CD4-positive, alpha-beta T cell (primary cell): ENCODE measurements around the gene PNPLA1. TPM values are rescaled to one million over a fixed set of nuclear protein-coding genes. Genes with fewer than 3 reads are reported as not detected.

Experiments used
- ATAC-seq: fragments of 200-7000 bp; cut with Tn5 transposase; one replicate; pipeline ENCODE4 v1.10.0; 2022; ENCODE audit warnings: mild to moderate bottlenecking; ENCODE audit not compliant: poor library complexity
- CTCF ChIA-PET: fragments of 350-600 bp; sonication (Branson Sonifier 250); formaldehyde crosslinking; loops from one replicate; lab custom pipeline; 2021; ENCODE audit warnings: antibody characterized with exemption, inconsistent platforms; lab: Charles Lee
- POLR2A ChIA-PET: fragments of 350-600 bp; sonication (Branson Sonifier 250); formaldehyde crosslinking; loops from one replicate; lab custom pipeline; 2021; ENCODE audit warnings: antibody characterized with exemption, inconsistent platforms; lab: Charles Lee
- DNase-seq, 14 experiments: peaks; one replicate each; pipeline ENCODE4 v3.0.0-alpha.2; 2013 to 2020; ENCODE audit warnings: mixed read lengths in 2 of 14
- H3K27ac ChIP-seq, 2 donors: one replicate each; pipeline versions ENCODE4 v1.5.1 to v1.7.0; 2013; ENCODE audit warnings: low read length in 2 of 2, low read depth in 1 of 2, mild to moderate bottlenecking in 1 of 2
- H3K27me3 ChIP-seq, 2 experiments: 1 replicate in 1 of 2; 2 replicates in 1 of 2; pipeline versions ENCODE4 v1.6.1 to v1.7.0; 2013; ENCODE audit warnings: low read length in 2 of 2, control low read depth in 1 of 2, mild to moderate bottlenecking in 1 of 2, moderate library complexity in 1 of 2; ENCODE audit not compliant: insufficient read depth in 2 of 2, control insufficient read depth in 1 of 2
- H3K36me3 ChIP-seq: one replicate; pipeline ENCODE4 v1.6.1; 2013; ENCODE audit warnings: low read length, control low read depth; ENCODE audit not compliant: insufficient read depth
- H3K4me1 ChIP-seq: one replicate; pipeline ENCODE4 v1.6.1; 2013; ENCODE audit warnings: low read length, control low read depth; ENCODE audit not compliant: insufficient read depth
- H3K4me3 ChIP-seq: one replicate; pipeline ENCODE4 v1.5.1; 2013; ENCODE audit warnings: mild to moderate bottlenecking, low read length, moderate library complexity
- H3K9me3 ChIP-seq, 2 experiments: 1 replicate in 1 of 2; 2 replicates in 1 of 2; pipeline versions ENCODE4 v1.6.1 to v1.7.0; 2013; ENCODE audit warnings: low read length in 2 of 2, mild to moderate bottlenecking in 2 of 2, control low read depth in 1 of 2, moderate library complexity in 1 of 2; ENCODE audit not compliant: control insufficient read depth in 1 of 2, insufficient read depth in 1 of 2
- H3K27ac Mint-ChIP-seq: one replicate; pipeline ENCODE4 v1.8.0; 2020; ENCODE audit warnings: mixed read lengths
- H3K27me3 Mint-ChIP-seq: one replicate; pipeline ENCODE4 v1.8.0; 2021; ENCODE audit warnings: mixed read lengths
- H3K36me3 Mint-ChIP-seq: one replicate; pipeline ENCODE4 v1.8.0; 2021; ENCODE audit warnings: low read depth, mixed read lengths
- H3K4me1 Mint-ChIP-seq: one replicate; pipeline ENCODE4 v1.8.0; 2021; ENCODE audit warnings: low read depth, mixed read lengths
- H3K4me3 Mint-ChIP-seq: one replicate; pipeline ENCODE4 v1.8.0; 2020; ENCODE audit warnings: mild to moderate bottlenecking, mixed read lengths
- H3K9me3 Mint-ChIP-seq: one replicate; pipeline ENCODE4 v1.8.0; 2020; ENCODE audit warnings: mixed read lengths
- CTCF ChIP-seq: fragments of 200-600 bp; IDR thresholded peaks from one replicate; pipeline ENCODE4 v1.8.0; 2022; ENCODE audit warnings: antibody characterized with exemption, mild to moderate bottlenecking
- intact Hi-C, 2 experiments: fragments of 100-400 bp; cut with DNase I in 1 of 2; cut with micrococcal nuclease in 1 of 2; formaldehyde crosslinking; loops; one replicate each; pipeline versions ENCODE4 v1.15.1 to v1.9.0; 2023 to 2025; cut with DNase I, micrococcal nuclease
- total RNA-seq, 174 experiments: library from RNA in 2 of 174; stranded (reverse) in 2 of 174; gene quantifications; one replicate each; pipeline ENCODE4 v1.2.3 and lab custom pipeline; 2021 to 2026

Gene PNPLA1
- total RNA-seq, 2 experiments from 2014 or later = 0.17 TPM; not detected in 1

DNA sequence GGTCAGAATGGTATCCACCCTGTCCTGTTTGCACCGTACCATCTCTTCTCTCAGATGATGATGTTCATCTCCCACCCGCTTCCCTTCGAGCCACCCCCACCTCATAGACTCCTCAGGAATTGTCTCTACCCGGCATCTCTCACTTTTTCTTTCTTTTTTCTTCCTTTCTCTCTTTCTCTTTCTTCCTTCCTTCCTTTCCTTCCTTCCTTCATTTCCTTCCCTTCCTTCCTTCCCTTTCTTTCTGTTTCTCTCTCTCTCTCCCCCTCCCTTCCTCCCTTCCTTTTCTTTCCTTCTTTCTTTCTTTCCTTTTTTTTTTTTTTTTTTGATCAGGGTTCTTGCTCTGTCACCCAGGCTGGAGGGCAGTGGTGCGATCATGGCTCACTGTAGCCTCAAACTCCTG, 27.7 kb upstream of the PNPLA1 start:
- no peak for TF ChIP-seq CTCF
- H3K36me3 ChIP-seq = no peaks in the 10 kb centered on the region
- ChIA-PET CTCF (no interaction called here), POLR2A (no interaction called here)
- Mint-ChIP-seq H3K9me3 (no peaks in the 10 kb centered on the region), H3K27ac (no peak overlapping the region), H3K4me3 (no peak overlapping the region), H3K27me3 (no peaks in the 10 kb centered on the region), H3K4me1 (peaks cover 17% of the 10 kb centered on the region), H3K36me3 (no peaks in the 10 kb centered on the region)
- no peaks in the 10 kb centered on the region for H3K27me3 ChIP-seq
- no peaks in the 10 kb centered on the region for H3K9me3 ChIP-seq
- DNase-seq = no peak
- peaks cover 5% of the 10 kb centered on the region for H3K4me1 ChIP-seq
- intact Hi-C loops = no loop called here
- no peak overlapping the region for H3K27ac ChIP-seq
- no peak for ATAC-seq
- no peak overlapping the region for H3K4me3 ChIP-seq

- no peaks in the 10 kb centered on the region for H3K9me3 Mint-ChIP-seq
- Histone ChIP-seq H3K36me3 (no peaks in the 10 kb centered on the region), H3K27ac (no peak overlapping the region), H3K9me3 (no peaks in the 10 kb centered on the region), H3K4me1 (peaks cover 5% of the 10 kb centered on the region), H3K4me3 (no peak overlapping the region), H3K27me3 (no peaks in the 10 kb centered on the region)
- ChIA-PET POLR2A (no interaction called here), CTCF (no interaction called here)
- H3K36me3 Mint-ChIP-seq = no peaks in the 10 kb centered on the region
- no peaks in the 10 kb centered on the region for H3K27me3 Mint-ChIP-seq
- H3K27ac Mint-ChIP-seq = no peak overlapping the region
- ATAC-seq (no peak), DNase-seq (no peak)
- no peak overlapping the region for H3K4me3 Mint-ChIP-seq
- TF ChIP-seq CTCF = no peak
- peaks cover 17% of the 10 kb centered on the region for H3K4me1 Mint-ChIP-seq
- intact Hi-C loops = no loop called here
These were observed 27.2 kb upstream of the PNPLA1 start for GRCh38 chr6:36242626-36243025.

- Mint-ChIP-seq H3K4me1 (peaks cover 17% of the 10 kb centered on the region), H3K4me3 (no peak overlapping the region), H3K27ac (no peak overlapping the region), H3K27me3 (no peaks in the 10 kb centered on the region), H3K36me3 (no peaks in the 10 kb centered on the region), H3K9me3 (no peaks in the 10 kb centered on the region)
- DNase-seq = no peak
- TF ChIP-seq CTCF = no peak
- CTCF ChIA-PET = no interaction called here
- Histone ChIP-seq H3K9me3 (no peaks in the 10 kb centered on the region), H3K27me3 (no peaks in the 10 kb centered on the region), H3K36me3 (no peaks in the 10 kb centered on the region), H3K4me3 (no peak overlapping the region), H3K4me1 (peaks cover 5% of the 10 kb centered on the region), H3K27ac (no peak overlapping the region)
- ATAC-seq = no peak
- POLR2A ChIA-PET = no interaction called here
- intact Hi-C loops = no loop called here
These were observed 26.2 kb upstream of the PNPLA1 start for GRCh38 chr6:36243562-36244212.
